Neuronal stem cell (in vitro differentiated cells): Measurements from ENCODE around the gene RANBP1. TPM values are rescaled to one million over a fixed set of nuclear protein-coding genes. Genes with fewer than 3 reads are reported as not detected.

ENCODE experiments used
- small RNA-seq: library from polyadenylated mRNA; stranded (forward); fragments of <200 nt; extraction: miRNeasy Mini kit (QIAGEN cat#:217004); gene quantifications from one replicate; pipeline ENCODE3, GENCODE V24; 2013; ENCODE audit not compliant: insufficient read depth

Gene RANBP1

Small RNAs within 50 kb of the gene (small RNA-seq; reads per million reads assigned to genes)
- gene MIR6816 (not detected), gene RF00017 (not detected), gene RF00599 (not detected)
